PC-3 (cell line): ENCODE measurements around the gene ARHGEF39.

Experiments
- EZH2 ChIP-seq: fragments of 300-600 bp; sonication (generic); IDR thresholded peaks from one replicate; pipeline ENCODE4 v1.6.1; 2017; ENCODE audit warnings: antibody characterized with exemption, mild to moderate bottlenecking, low read length; ENCODE audit not compliant: unreplicated experiment
- EZH2phosphoT487 ChIP-seq: fragments of 300-600 bp; sonication (generic); IDR thresholded peaks from 2 replicates; pipeline ENCODE4 v1.6.1; 2018; ENCODE audit warnings: mild to moderate bottlenecking, antibody characterized with exemption, low read length, borderline replicate concordance
- TF ChIP-seq, protein P1 (sequence below): fragments of 300-600 bp; sonication (generic); conservative IDR thresholded peaks from 2 replicates; pipeline ENCODE4 v1.5.1; 2017; ENCODE audit warnings: antibody characterized with exemption, low read depth, mild to moderate bottlenecking, low read length

DNA sequence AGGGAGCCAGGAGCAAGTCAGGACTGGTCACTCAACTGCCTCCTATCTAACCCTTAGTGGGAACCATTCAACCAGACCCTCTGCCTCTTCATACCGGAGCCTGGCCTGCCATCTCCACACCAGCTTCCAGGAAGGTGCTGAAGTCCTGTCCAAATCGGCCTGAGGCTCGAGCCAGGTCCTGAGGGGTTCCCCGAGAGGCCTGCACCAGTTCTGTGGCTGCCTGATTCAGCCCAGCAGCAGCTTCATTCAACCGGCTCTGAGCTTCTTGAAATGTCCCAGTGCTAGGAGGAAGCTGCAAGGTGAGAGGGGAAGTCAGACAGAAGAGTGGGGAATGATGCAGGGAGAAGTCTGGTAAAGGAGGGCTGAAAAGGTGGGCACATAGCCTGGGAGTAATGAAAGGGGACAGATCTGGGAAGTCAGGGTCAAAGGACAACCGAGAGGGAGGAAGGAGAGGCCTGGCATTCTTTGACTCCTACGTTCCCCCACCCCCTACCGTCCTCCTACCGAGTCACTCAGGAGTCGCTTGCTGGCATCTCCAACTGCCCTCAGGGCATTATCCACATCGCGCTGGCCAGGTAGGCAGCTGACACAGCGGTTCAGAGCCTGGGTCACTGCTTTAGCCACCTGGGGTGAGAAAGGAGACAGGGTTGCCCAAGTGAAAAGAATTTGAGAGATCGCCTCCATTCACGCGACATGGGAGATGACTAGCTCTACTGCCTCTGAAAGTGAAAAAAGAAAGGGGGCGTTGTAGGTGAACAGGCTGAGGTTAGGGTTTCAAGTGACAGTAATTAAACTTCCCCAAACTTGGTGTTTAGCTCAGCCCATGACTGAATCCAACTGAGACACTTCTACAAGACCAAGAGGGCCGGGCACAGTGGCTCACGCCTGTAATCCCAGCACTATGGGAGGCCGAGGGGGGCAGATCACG is 46.8 kb upstream of the ARHGEF39 start:
- TF ChIP-seq, protein P1, sequence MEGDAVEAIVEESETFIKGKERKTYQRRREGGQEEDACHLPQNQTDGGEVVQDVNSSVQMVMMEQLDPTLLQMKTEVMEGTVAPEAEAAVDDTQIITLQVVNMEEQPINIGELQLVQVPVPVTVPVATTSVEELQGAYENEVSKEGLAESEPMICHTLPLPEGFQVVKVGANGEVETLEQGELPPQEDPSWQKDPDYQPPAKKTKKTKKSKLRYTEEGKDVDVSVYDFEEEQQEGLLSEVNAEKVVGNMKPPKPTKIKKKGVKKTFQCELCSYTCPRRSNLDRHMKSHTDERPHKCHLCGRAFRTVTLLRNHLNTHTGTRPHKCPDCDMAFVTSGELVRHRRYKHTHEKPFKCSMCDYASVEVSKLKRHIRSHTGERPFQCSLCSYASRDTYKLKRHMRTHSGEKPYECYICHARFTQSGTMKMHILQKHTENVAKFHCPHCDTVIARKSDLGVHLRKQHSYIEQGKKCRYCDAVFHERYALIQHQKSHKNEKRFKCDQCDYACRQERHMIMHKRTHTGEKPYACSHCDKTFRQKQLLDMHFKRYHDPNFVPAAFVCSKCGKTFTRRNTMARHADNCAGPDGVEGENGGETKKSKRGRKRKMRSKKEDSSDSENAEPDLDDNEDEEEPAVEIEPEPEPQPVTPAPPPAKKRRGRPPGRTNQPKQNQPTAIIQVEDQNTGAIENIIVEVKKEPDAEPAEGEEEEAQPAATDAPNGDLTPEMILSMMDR: no peak
- no peak for TF ChIP-seq EZH2phosphoT487
- TF ChIP-seq EZH2: no peak
